ENCODE data around the gene HOXA4. TPM values are rescaled to one million over a fixed set of nuclear protein-coding genes. Genes with fewer than 3 reads are reported as not detected.

HOXA4 gene
- total RNA-seq, 1 experiment from 2014 or later = not detected

GRCh38 chr7:27080844-27081436, 49.6 kb downstream of the HOXA4 start:
- Histone ChIP-seq H3K36me3 (ENCODE audit: insufficient read depth, low read length) (no peaks in the 10 kb centered on the region), H3K27me3 (ENCODE audit: low read length) (no peaks in the 10 kb centered on the region), H3K9ac (ENCODE audit: low read length) (no peak overlapping the region), H3K9me2 (replicated peaks; ENCODE audit: insufficient read depth, low read length) (no peaks in the 10 kb centered on the region), H3K9me3 (ENCODE audit: low read length) (no peaks in the 10 kb centered on the region), H3K4me1 (ENCODE audit: low read length) (no peaks in the 10 kb centered on the region), H3K4me2 (ENCODE audit: low read depth, low read length, poor library complexity, severe bottlenecking) (no peak overlapping the region), H3K4me3 (ENCODE audit: low read length) (no peak overlapping the region), H3K27ac (ENCODE audit: low read length) (no peak overlapping the region), H2AFZ (ENCODE audit: low read length) (no peak overlapping the region), H4K20me1 (ENCODE audit: insufficient read depth, low read depth, low read length) (no peaks in the 10 kb centered on the region), H3K79me2 (ENCODE audit: low read length) (no peaks in the 10 kb centered on the region)
- no peak for DNase-seq

- Histone ChIP-seq H3K27me3 (ENCODE audit: low read length) (no peaks in the 10 kb centered on the region), H3K9me2 (replicated peaks; ENCODE audit: insufficient read depth, low read length) (no peaks in the 10 kb centered on the region), H3K27ac (ENCODE audit: low read length) (no peak overlapping the region), H3K4me2 (ENCODE audit: low read depth, low read length, poor library complexity, severe bottlenecking) (no peak overlapping the region), H3K4me3 (ENCODE audit: low read length) (no peak overlapping the region), H2AFZ (ENCODE audit: low read length) (no peak overlapping the region), H3K79me2 (ENCODE audit: low read length) (no peaks in the 10 kb centered on the region), H3K36me3 (ENCODE audit: insufficient read depth, low read length) (no peaks in the 10 kb centered on the region), H3K9me3 (ENCODE audit: low read length) (no peaks in the 10 kb centered on the region), H4K20me1 (ENCODE audit: insufficient read depth, low read depth, low read length) (no peaks in the 10 kb centered on the region), H3K9ac (ENCODE audit: low read length) (no peak overlapping the region), H3K4me1 (ENCODE audit: low read length) (no peaks in the 10 kb centered on the region)
- no peak for DNase-seq
Observed at GRCh38 chr7:27079234-27079975, 51.2 kb downstream of the HOXA4 start.

DNA sequence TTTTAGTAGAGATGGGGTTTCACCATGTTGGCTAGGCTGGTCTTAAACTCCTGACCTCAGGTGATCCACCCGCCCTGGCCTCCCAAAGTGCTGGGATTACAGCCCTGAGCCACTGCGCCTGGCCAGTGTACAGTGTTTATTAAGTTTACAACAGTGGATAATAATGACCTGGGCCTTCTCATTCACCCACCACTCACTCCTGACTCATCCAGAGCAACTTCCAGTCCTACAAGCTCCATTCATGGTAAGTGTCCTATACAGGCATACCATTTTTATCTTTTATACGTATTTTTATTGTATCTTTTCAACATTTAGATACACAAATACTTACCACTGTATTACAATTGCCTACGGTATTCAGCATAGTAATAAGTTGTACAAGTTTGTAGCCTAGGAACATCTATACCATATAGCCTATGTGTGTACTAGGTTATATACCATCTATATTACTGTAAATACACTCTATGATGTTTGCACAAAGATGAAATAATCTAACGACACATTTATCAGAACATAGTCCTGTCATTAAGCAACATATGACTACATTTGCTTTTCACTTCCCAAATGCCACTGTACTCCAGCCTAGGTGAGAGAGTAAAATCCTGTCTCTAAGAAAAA, 51.8 kb downstream of the HOXA4 start:
- H3K9me2 ChIP-seq (replicated peaks; ENCODE audit: insufficient read depth, low read length) = no peaks in the 10 kb centered on the region
- no peak overlapping the region for H3K9ac ChIP-seq (ENCODE audit: low read length)
- no peak overlapping the region for H2AFZ ChIP-seq (ENCODE audit: low read length)
- no peaks in the 10 kb centered on the region for H3K4me1 ChIP-seq (ENCODE audit: low read length)
- H3K36me3 ChIP-seq (ENCODE audit: insufficient read depth, low read length) = no peaks in the 10 kb centered on the region
- no peaks in the 10 kb centered on the region for H4K20me1 ChIP-seq (ENCODE audit: insufficient read depth, low read depth, low read length)
- H3K79me2 ChIP-seq (ENCODE audit: low read length) = no peaks in the 10 kb centered on the region
- no peaks in the 10 kb centered on the region for H3K27me3 ChIP-seq (ENCODE audit: low read length)
- H3K9me3 ChIP-seq (ENCODE audit: low read length) = no peaks in the 10 kb centered on the region
- H3K4me2 ChIP-seq (ENCODE audit: low read depth, low read length, poor library complexity, severe bottlenecking) = no peak overlapping the region
- H3K27ac ChIP-seq (ENCODE audit: low read length) = no peak overlapping the region
- no peak overlapping the region for H3K4me3 ChIP-seq (ENCODE audit: low read length)
- DNase-seq = no peak

Small RNA genes lying within 50 kb of the gene (small RNA-seq; reads per million reads assigned to genes)
- gene AC004080.5 (not detected), gene RF01977 (not detected)

Other genes with a start within 250 kb of the HOXA4 start
- gene HOXA1, start 34.8 kb downstream of the HOXA4 start, total RNA-seq (2014; rRNA removed; shearing (Covaris generic); ENCODE audit: low replicate concordance) = 4.1 and 4.4 TPM in 2 replicates
- 0.41 and 0.47 TPM in 2 replicates for gene HOXA2, start 28.1 kb downstream of the HOXA4 start, total RNA-seq (2014; rRNA removed; shearing (Covaris generic); ENCODE audit: low replicate concordance)
- 3.6 and 4.1 TPM in 2 replicates for gene HOXA5, start 12.9 kb upstream of the HOXA4 start, total RNA-seq (2014; rRNA removed; shearing (Covaris generic); ENCODE audit: low replicate concordance)
- gene HOXA6, start 17.0 kb upstream of the HOXA4 start, total RNA-seq (2014; rRNA removed; shearing (Covaris generic); ENCODE audit: low replicate concordance) = 3.4 and 8.4 TPM in 2 replicates
- 1.3 TPM in 2 replicates for gene HOXA3, start 21.8 kb upstream of the HOXA4 start, total RNA-seq (2014; rRNA removed; shearing (Covaris generic); ENCODE audit: low replicate concordance)
- gene HOXA7, start 25.9 kb upstream of the HOXA4 start, total RNA-seq (2014; rRNA removed; shearing (Covaris generic); ENCODE audit: low replicate concordance) = 7.5 and 10.2 TPM in 2 replicates
- not detected in 2 replicates for gene HOXA9, start 34.8 kb upstream of the HOXA4 start, total RNA-seq (2014; rRNA removed; shearing (Covaris generic); ENCODE audit: low replicate concordance)
- not detected in 2 replicates for gene HOXA10, start 43.6 kb upstream of the HOXA4 start, total RNA-seq (2014; rRNA removed; shearing (Covaris generic); ENCODE audit: low replicate concordance)
- not detected in 2 replicates for gene HOXA11, start 54.5 kb upstream of the HOXA4 start, total RNA-seq (2014; rRNA removed; shearing (Covaris generic); ENCODE audit: low replicate concordance)
- 0.07 TPM in 1 of 2 replicates, not detected in the other for gene HOXA13, start 69.3 kb upstream of the HOXA4 start, total RNA-seq (2014; rRNA removed; shearing (Covaris generic); ENCODE audit: low replicate concordance)
- not detected in 2 replicates for gene EVX1, start 112.0 kb upstream of the HOXA4 start, total RNA-seq (2014; rRNA removed; shearing (Covaris generic); ENCODE audit: low replicate concordance)

Measured in Karpas-422 (cell line).